Stimulated activated CD8-positive, alpha-beta memory T cell treated with anti-CD3 and anti-CD28 coated beads, Interleukin-12 subunit alpha, Interleukin-12 subunit beta, amount 100 ng/mL, for 24 hours (primary cell): ENCODE measurements around the gene MAN1C1.

Experiments
- DNase-seq: peaks from one replicate; pipeline ENCODE4 v3.0.0-alpha.2; 2020; ENCODE audit errors: extremely low read depth

MAN1C1 gene

DNA sequence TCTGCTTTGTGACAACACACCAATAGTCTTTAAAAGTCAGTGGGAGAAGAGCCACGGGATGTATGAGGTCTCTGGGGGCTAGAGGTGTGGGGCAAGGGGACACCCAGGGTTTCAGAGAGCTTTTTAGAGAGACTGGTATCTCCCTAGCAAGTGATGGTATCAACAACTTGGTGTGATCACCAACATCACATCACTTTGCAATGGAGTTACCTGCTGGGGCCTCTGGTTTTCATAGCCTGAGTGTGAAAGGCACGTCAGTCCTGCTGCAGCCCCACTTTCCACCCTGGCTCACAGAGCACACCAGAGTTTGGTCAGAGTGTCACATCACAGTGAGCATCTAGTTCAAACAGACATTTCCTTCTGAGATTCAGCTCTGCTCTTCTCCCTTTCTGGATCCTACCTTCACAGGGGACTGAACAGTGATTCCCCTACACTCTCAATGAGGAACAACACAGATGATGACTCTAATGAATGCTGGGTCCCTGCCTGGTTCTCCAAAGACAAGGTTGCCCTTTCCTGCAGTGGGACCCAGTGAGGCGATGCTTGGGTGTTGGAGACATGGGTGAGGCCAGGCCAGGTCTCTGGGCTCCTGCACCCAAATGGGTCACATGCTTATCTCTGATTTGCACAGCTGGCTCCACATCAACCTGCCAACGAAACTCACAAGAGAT is 2.0 kb upstream of the MAN1C1 start:
- DNase-seq = no peak

DNA sequence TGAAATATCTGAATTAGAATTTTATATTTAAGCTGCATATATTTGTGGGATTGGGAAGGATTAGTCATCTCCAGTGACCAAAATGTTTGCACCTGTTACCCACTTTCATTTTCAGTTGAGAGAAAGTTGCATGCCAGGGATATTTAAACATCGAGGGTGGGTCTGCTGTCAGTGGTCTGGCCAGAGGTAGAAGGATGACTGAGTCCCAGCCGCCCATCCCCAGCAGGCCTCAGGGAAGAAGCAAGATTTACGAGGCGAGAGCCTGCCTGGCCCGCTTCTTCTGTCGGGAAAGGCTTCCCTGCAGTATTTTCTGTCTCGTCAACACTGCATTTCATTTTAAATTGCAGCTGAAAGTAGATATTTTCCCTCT is 1.4 kb upstream of the MAN1C1 start:
- no peak for DNase-seq

DNA sequence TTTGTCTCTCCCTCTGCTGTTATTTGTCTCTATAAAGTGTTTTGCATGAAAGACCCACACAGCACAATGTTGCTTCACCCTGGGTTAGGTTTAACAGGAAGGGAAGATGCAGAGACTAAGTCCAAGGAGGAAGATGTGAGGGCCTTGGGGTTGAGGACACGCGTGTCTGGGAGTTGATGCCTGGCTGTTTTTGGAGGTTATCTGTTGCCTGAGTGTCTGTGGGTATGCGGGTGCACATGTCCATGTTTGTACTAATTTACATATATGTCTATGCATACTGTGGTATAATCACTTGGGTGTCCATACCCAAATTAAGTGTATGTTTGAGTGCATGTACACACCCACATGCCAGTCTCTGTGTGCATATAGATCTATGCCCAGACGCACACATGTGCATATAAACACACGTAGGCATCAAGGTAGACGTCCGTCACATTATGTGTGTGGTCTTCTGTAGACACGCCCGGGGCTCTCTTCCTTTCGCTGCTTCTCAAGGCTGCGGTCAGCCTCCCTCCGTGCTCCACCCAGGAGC is 962 bp upstream of the MAN1C1 start:
- no peak for DNase-seq

DNA sequence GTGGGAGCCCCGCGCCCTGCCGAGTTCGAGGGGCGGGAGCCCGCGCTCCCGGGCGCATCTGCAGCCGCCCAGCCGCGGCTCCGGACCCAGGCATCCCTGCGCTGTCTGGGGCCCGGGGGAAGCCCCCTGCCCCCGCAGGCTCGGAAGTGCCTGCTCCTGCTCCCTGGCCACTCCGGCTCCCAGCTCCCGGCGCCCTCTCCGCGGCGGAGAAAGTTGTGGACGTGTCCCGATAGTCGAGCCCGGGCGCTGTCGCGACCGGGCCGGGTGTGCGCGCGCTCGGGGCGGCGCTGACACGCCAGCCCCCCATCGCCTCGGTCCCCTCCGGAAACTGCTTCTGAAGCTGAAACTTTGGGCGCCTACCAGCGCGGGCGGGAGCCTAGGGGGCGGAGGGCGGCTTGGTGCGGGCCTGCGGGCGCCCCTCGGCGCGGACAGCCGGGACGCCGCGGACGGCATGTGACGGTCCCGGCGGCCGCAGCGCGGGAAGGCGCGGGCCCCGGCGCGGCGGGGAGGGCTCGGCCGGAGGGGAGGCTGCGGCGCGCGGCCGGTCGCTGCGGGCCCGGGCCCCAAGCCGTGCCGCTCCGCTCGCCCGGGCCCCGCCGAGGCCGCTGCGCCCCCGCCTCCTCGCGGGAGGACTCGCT is 515 bp downstream of the MAN1C1 start:
- no peak for DNase-seq

DNA sequence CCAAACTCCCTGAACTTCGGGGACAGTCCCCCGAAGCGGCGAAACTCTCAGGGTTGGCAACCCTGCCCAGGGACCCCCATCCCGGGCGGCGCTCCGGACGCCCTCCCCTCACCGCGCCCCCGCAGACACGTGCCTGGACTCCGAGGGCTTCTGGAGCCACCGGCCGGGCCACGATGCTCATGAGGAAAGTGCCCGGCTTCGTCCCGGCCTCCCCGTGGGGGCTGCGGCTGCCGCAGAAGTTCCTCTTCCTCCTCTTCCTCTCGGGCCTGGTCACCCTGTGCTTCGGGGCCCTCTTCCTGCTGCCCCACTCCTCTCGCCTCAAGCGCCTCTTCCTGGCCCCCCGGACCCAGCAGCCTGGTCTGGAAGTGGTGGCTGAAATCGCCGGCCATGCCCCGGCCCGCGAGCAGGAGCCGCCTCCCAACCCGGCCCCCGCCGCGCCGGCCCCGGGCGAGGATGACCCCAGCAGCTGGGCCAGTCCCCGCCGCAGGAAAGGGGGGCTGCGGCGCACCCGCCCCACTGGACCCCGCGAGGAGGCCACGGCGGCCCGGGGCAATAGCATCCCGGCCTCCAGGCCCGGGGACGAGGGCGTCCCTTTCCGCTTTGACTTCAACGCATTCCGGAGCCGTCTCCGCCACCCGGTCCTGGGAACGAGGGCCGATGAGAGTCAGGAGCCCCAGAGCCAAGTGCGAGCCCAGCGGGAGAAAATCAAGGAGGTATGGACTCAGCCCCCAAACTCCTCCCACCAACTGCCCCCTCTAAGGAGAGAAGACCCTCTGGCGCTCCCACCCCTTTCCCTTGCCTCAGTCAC is 1.2 kb downstream of the MAN1C1 start:
- no peak for DNase-seq

DNA sequence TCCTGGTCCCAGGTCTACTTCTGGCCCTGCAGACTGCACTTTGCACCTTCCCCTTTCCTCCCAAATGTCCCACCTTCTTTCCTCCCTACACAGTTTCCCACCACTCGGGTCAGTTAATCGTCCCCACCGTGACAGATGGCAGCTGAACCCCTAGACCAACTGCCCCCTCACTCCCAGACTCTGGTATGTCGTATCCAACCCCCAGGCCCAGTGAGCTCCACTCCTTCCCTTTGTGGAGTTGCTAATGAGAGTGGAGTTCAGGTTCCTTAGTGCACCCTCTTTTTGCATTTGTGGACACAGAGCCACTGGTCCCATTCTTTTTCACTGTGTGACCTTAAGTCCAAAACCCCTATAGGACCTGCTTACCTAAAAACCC is 1.8 kb downstream of the MAN1C1 start:
- no peak for DNase-seq

DNA sequence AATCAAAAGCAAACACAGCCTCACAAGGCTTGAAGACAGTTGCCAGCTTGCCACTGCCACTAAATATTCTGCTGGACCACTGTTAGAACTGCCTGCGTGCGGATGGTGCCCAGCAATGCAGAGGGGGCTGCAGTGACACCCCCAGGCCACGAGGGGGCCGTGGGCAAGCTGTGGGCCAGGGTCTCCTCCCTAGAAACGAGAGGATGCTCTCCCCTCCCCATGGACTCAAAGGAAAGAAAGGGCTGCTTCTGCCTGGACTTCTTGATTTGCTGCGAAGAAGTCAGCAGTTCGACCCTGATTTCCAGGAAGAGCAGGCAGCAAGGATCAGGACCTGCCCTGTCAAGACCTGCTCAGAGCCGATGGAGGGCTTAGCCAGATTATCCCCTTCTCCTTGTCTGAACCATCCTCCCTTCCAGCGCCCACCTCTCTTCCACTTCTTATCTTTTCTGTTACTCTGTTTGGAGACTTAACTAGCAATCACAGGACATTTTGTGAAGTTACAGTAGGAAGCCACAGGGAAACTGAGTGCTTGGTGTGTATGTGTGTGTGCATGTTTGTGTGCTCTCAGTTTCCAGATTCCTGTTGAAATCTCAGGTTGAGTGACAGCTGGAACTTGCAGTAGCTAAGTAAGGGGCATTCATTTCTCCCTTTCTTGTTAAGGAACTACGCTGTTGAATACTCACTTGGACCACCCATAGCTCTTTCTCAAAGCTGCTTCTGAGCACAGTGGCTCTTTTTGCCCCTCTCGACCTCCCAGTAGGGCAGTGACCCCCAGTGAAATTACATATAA is 2.7 kb downstream of the MAN1C1 start:
- DNase-seq = no peak

DNA sequence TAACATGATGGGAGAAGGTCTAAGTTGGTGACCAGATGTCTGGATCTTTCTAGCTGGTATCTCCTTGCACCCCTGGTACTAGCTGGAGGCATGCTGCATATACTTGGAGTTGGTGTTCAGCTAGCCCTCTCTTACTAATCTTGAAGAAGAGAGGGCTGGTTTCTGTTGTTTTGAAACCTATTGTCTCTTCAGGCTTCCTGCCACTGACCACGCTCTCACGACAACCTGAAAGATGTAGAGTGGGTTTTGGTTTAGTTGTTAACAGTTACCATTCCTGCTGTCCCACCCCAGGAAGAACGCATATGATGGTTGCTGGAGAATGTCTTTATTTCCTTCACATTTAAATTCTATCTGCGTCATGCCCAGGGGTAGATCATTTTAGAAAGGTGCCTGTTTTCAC is 3.6 kb downstream of the MAN1C1 start:
- DNase-seq = no peak

DNA sequence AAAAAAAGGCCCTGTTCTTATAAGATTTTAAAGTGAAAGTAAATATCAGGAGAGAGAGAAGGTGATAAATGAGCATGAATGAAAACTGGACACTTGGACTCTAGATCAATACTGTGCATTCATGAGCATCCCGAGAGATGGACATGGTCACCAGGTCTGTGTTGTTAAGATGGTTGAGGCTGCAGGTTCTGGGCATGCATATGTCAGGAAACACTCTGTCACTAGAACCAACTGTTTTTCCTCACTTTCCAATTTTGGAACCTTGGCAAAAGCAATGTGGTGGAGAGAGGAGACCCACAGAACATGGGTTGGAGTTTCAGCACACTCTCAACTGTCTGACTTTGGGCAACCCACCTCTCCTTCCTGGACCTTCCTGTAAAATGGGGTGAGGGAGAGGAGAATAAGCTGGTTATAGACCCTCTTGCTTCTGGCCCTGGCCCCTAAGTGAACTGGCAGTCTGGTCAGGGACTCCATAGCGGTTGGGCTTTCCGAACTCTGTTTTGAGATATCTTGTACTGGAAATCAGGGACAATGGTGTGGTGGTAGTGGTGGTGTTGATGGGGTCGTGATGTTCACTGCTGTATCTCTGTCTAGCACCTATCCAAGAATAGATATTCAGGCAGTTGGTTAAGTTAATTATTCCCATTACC is 4.2 kb downstream of the MAN1C1 start:
- DNase-seq = no peak

DNA sequence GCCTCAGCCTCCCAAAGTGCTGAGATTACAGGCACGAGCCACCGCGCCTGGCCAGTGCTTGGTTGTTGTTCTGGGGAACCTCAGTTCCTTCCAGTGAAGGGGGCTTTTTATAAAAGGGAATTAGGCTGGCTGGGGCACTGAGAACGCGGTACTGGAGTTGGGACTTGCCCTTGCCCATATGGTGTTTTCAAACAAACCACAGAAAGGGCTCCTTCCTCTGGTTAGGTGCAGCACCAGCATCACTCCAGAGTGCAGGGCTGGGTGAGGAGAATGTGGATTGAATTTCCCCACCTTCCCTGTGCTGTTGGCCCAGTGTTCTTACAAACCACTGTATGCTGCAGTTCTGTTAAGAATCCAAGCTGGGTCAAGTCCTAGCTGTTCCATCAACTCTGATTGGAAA is 5.3 kb downstream of the MAN1C1 start:
- DNase-seq = no peak

DNA sequence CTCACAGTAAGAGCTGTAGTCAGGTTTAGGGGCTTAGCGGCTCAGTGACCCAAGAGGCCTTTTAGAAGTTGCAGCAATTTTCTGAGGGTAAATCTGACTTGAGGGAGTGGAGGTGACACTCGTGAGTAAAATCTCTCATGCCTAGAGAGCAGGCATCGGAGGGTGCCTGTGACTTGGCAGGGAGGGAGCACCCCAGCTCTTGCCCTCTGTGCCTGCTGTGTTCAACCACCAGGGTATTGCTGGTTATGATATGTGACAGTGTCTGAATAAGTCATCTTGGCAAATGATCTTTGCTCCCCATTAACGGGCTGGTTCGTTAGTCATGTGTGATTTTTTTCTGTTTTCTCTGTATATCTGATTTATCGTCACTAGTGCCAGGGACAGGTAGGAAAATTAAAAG is 5.9 kb downstream of the MAN1C1 start:
- no peak for DNase-seq

DNA sequence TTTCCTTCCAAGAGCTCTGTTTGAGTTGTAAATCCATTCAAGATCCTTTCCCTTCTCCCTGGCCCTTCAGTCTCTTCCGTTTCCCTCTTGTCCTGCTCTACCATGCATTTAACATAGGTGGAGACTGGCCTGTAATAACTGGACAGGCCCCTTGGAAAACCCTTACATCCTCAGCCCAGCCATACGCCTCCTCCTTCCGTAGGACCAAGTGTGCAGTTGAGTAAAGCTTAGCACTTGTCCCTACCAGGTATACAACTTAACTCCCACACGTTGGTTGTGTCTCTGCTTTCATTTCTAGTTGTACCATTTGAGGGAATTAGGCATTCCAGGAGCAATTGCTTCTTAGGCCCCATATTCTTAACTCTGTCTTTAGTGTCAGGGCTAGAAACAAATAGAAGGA is 6.4 kb downstream of the MAN1C1 start:
- DNase-seq = no peak

DNA sequence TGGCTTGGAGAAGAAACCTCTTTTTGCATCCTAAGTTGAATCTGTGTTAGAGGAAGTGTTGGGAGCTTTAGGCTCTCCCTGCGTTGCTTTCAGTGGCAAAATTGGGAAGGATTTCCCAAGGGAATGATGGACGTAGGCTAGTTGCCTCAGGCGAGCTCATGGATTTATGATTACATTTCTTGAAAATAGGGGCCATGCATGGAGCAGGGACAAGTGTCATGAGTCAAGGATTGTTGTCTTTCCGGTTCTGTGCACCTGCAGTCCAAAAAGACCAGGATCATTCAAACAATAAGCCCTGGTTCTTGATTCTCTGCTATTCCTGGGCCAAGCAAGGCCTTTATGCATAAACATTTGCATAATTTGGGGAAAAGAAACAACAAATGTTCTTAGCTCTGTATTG is 7.1 kb downstream of the MAN1C1 start:
- no peak for DNase-seq

DNA sequence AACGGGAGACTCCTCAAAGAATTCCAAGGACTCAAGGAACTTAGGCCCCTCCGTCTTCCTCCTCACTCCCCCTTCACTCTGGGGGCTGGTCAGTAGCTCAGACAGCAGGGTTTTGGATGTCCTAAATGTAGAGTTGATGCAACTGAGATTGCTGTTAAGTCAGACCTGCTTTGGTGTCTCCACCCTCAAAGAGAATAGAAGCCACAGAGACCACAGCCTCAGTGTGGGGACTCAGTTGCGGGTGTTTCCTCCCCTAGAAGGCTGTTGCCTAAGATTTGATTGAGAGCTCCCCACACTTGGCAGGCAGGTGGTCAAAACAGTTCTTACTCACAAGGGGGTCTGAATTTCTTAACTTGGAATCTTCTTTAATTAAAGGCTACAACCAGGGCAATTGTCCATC is 7.6 kb downstream of the MAN1C1 start:
- no peak for DNase-seq

DNA sequence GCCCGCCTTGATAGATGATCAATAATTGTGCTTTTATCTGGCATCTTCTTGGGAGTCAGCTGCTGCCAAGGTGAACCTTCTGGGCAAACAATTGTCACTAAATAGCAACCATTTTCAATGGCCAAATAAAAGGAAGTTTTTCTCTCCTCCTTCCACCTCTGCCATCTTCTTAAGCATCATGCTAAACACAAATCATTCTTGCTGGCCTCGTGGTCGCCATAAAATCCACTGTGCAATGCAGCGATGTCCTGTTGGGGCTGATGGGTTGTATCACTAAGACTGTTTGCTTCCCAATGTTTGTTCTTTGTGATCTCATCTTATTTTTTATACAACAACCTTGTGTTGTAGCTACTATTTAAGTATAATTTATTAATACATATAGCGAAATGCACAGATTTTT is 8.0 kb downstream of the MAN1C1 start:
- DNase-seq = no peak

DNA sequence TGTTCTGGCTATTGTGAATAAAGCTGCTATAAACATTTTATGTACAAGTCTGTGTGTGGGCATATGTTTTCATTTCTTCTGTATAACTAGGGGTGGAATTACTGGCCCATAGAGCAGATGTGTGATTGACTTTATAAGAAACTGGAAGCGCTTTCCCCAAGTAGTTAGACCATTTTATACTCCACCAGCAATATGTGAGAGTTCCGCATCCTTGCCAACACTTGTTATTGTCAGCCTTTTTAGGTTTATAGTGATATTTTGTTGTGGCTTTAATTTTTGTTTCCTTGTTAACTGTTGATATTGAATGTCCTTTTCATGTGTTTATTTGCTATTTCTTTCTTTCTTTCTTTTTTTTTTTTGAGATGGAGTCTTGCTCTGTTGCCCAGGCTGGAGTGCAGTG is 9.4 kb downstream of the MAN1C1 start:
- no peak for DNase-seq

DNA sequence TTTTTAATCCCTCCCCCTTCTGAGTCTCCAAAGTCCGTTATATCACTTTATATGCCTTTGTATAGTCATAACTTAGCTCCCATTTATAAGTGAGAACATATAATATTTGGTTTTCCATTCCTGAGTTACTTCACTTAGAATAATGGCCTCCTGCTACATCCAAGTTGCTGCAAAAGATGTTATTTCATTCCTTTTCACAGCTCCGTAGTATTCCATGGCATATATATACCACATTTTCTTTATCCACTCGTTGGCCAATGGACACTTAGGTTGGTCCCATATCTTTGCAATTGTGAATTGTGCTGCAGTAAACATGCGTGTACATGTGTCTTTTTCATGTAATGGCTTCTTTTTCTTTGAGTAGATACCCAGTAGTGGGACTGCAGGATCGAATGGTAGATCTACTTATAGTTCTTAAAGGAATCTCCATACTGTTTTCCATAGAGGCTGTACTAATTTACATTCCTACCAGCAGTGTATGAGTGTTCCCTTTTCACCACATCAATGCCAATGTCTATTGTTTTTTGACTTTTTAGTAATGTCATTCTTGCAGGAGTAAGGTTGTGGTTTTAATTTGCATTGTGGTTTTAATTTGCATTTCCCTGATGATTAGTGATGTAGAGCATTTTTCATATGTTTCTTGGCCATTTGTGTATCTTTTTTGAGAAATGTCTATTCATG is 12.3 kb downstream of the MAN1C1 start:
- DNase-seq = no peak

DNA sequence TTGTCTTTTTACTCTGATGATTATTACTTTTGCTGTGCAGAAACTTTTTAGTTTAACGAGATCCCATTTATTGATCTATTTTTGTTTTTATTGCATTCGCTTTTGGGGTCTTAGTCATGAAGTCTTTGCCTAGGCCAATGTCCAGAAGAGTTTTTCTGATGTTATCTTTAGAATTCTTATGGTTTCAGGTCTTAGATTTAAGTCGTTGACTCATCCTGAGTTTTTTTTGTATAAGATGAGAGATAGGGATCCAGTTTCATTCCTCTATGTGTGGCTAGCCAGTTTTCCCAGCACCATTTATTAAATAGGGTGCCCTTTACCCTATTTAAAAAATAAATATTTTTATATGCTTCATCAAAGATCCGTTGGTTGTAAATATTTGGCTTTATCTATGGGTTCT is 13.2 kb downstream of the MAN1C1 start:
- DNase-seq = no peak

DNA sequence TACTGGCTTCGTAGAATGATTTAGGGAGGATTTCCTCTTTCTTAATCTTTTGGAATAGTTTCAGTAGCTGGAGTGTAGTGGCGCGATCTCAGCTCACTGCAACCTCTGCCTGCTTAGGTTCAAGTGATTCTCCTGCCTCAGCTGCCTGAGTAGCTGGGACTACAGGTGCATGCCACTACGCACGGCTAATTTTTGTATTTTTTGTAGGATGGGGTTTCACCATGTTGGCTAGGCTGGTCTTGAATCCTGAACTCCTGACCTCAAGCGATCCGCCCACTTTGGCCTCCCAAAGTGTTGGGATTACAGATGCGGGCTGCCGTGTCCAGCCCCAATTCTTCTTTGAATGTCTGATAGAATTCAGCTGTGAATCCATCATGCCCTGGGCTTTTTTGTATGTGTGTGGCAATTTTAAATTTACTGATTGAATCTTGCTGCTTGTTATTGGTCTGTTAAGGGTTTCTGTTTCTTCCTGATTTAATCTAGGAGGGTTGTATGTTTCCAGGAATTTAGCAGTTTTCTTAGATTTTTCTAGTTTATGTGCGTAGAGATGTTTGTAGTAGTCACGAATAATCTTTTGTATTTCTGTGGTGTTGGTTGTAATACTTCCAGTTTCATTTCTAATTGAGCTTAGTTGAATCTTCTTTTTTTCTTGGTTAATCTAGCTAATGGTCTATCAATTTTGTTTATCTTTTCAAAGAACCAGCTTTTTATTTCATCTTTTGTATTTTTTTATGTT is 15.3 kb downstream of the MAN1C1 start:
- DNase-seq = no peak

DNA sequence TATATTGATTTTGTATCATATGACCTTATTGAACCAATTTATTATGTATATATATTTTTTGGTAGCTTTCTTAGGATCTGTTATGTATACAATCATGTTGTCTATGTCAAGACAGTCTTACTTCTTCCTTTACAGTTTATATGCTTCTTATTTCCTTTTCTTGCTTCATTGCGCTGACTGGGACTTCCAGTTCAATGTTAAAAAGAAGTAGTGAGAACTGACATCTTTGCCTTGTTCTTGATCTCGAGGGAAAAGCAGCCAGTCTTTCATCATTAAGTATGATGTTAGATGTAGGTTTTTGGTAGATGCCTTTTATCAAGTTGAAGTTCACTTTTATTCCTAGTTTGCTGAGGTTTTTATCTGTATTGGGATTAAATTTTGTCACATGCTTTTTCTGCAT is 17.5 kb downstream of the MAN1C1 start:
- DNase-seq = no peak
